ENCODE results near the gene CHKA. TPM values are rescaled to one million over a fixed set of nuclear protein-coding genes. Genes with fewer than 3 reads are reported as not detected.
"Not testable (repeated sequence)": the region's sequence is repeated elsewhere in the genome, so short reads cannot be mapped to it uniquely, and the experiment has no call there.

Gene CHKA
- total RNA-seq, 1 donor from 2014 or later = 8.4 TPM

- DNase-seq (peak; percentile 67), ATAC-seq (ENCODE audit: poor library complexity) (peak; percentile 11)
- intact Hi-C loops (cut with DNase I) = loop anchor here (10.0 kb wide), 1 partner anchor 88 kb away; the partner anchor contains the start of genes NDUFS8 and TCIRG1
Measured at GRCh38 chr11:68122936-68123539, 1.9 kb upstream of the CHKA start.

- no peak for ATAC-seq (ENCODE audit: poor library complexity)
- DNase-seq = peak; percentile 79
- intact Hi-C loops (cut with DNase I) = loop anchor here (10.0 kb wide), 1 partner anchor 86 kb away; the partner anchor contains the start of genes NDUFS8 and TCIRG1
Measured at GRCh38 chr11:68120273-68121066, 718 bp downstream of the CHKA start.

- ATAC-seq (ENCODE audit: poor library complexity) (no peak), DNase-seq (no peak)
- intact Hi-C loops (cut with DNase I) = no loop called here
Measured at GRCh38 chr11:68118706-68119448, 2.3 kb downstream of the CHKA start.

GRCh38 chr11:68117853-68118470, 3.2 kb downstream of the CHKA start:
- intact Hi-C loops (cut with DNase I) = no loop called here
- ATAC-seq (ENCODE audit: poor library complexity) = no peak

GRCh38 chr11:68116974-68117373, 4.2 kb downstream of the CHKA start:
- intact Hi-C loops (cut with DNase I) = no loop called here
- DNase-seq = no peak

More at GRCh38 chr11:68117853-68118470, 3.2 kb downstream of the CHKA start:
- DNase-seq = no peak

GRCh38 chr11:68116126-68116525, 5.1 kb downstream of the CHKA start:
- intact Hi-C loops (cut with DNase I) = no loop called here
- DNase-seq = no peak
- no peak for ATAC-seq (ENCODE audit: poor library complexity)

More at GRCh38 chr11:68116974-68117373, 4.2 kb downstream of the CHKA start:
- no peak for ATAC-seq (ENCODE audit: poor library complexity)

- intact Hi-C loops (cut with DNase I) = no loop called here
- DNase-seq (no peak), ATAC-seq (ENCODE audit: poor library complexity) (peak; percentile 33)
Measured at GRCh38 chr11:68115285-68115684, 5.9 kb downstream of the CHKA start.

- no peak for DNase-seq
- intact Hi-C loops (cut with DNase I) = no loop called here
- ATAC-seq (ENCODE audit: poor library complexity) = no peak
Measured at GRCh38 chr11:68113986-68114385, 7.2 kb downstream of the CHKA start.

- DNase-seq (no peak), ATAC-seq (ENCODE audit: poor library complexity) (no peak)
- intact Hi-C loops (cut with DNase I) = no loop called here
Measured at GRCh38 chr11:68107689-68108088, 13.5 kb downstream of the CHKA start.

- ATAC-seq (ENCODE audit: poor library complexity) (peak; percentile 79), DNase-seq (no peak)
- intact Hi-C loops (cut with DNase I) = no loop called here
Measured at GRCh38 chr11:68106165-68106940, 14.8 kb downstream of the CHKA start.

- no peak for DNase-seq
- intact Hi-C loops (cut with DNase I) = loop anchor here (10.0 kb wide), 1 partner anchor 105 kb away; no protein-coding TSS in a partner anchor
- peak; percentile 63 for ATAC-seq (ENCODE audit: poor library complexity)
Measured at GRCh38 chr11:68099474-68100405, 21.4 kb downstream of the CHKA start.

- intact Hi-C loops (cut with DNase I) = loop anchor here (10.0 kb wide), 1 partner anchor 106 kb away; no protein-coding TSS in a partner anchor
- ATAC-seq (ENCODE audit: poor library complexity) = no peak
- DNase-seq = no peak
Measured at GRCh38 chr11:68099057-68099456, 22.1 kb downstream of the CHKA start.

GRCh38 chr11:68096962-68097361, 24.2 kb downstream of the CHKA start:
- intact Hi-C loops (cut with DNase I) = loop anchor here (10.0 kb wide), 1 partner anchor 108 kb away; no protein-coding TSS in a partner anchor
- DNase-seq (no peak), ATAC-seq (ENCODE audit: poor library complexity) (no peak)

- ATAC-seq (ENCODE audit: poor library complexity) = no peak
- no peak for DNase-seq
- intact Hi-C loops (cut with DNase I) = loop anchor here (10.0 kb wide), 1 partner anchor 111 kb away; no protein-coding TSS in a partner anchor
Measured at GRCh38 chr11:68093565-68093964, 27.6 kb downstream of the CHKA start.

GRCh38 chr11:68092946-68093345, 28.2 kb downstream of the CHKA start:
- intact Hi-C loops (cut with DNase I) = loop anchor here (10.0 kb wide), 1 partner anchor 112 kb away; no protein-coding TSS in a partner anchor
- DNase-seq; ATAC-seq (ENCODE audit: poor library complexity): not testable (repeated sequence)

- ATAC-seq (ENCODE audit: poor library complexity) (no peak), DNase-seq (no peak)
- intact Hi-C loops (cut with DNase I) = loop anchor here (10.0 kb wide), 1 partner anchor 112 kb away; no protein-coding TSS in a partner anchor
Measured at GRCh38 chr11:68092411-68092810, 28.8 kb downstream of the CHKA start.

GRCh38 chr11:68090706-68091105, 30.5 kb downstream of the CHKA start:
- DNase-seq = no peak
- ATAC-seq (ENCODE audit: poor library complexity) = peak; percentile 89
- intact Hi-C loops (cut with DNase I) = loop anchor here (10.0 kb wide), 1 partner anchor 114 kb away; no protein-coding TSS in a partner anchor
